ENCODE data around the gene TMEM178A. TPM values are rescaled to one million over a fixed set of nuclear protein-coding genes. Genes with fewer than 3 reads are reported as not detected.

The TMEM178A gene
- polyA plus RNA-seq, 3 donors, result 0.15 TPM; not detected in 2

DNA sequence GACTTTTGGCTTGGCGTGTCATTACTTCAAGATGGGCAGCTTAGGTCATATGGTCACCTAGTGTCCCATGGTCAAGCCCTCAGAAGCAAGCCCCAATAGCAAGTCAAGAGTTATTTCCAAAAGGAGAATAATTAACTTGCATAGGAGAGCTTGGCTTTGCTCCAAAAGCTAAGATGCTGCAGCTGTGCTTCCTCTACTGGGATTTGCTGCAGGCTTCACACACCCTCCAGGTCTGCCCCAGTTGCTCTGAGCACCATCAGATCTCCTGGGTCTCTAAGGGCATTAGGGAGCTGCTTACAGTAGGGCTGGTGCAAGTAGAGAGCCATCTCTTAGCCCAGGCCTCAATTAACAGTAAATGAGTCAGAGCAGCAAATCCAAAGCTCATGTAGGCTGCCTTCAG, 66.8 kb downstream of the TMEM178A start:
- Histone ChIP-seq H4K20me1 (ENCODE audit: insufficient read depth, low read length) (no peaks in the 10 kb centered on the region), H3K9me3 (replicated peaks in 1 of 2; ENCODE audit: control insufficient read depth in 1 of 2, insufficient read depth in 1 of 2, low read length in 2 of 2) (no peaks in the 10 kb centered on the region), H3K4me2 (replicated peaks; ENCODE audit: extremely low read depth, low read length, poor library complexity, severe bottlenecking) (no peak overlapping the region), H2AFZ (ENCODE audit: insufficient read depth, low read depth, low read length, poor library complexity, severe bottlenecking) (no peak overlapping the region), H3K27ac (ENCODE audit: low read depth in 1 of 2, low read length in 2 of 2) (no peak overlapping the region), H3K4me3 (replicated peaks in 1 of 3; ENCODE audit: low read depth in 2 of 3, low read length in 3 of 3) (no peak overlapping the region), H3K79me2 (ENCODE audit: insufficient read depth, low read length) (no peaks in the 10 kb centered on the region), H3K4me1 (ENCODE audit: control insufficient read depth in 1 of 2, insufficient read depth in 2 of 2, low read length in 2 of 2) (no peaks in the 10 kb centered on the region), H3K27me3 (ENCODE audit: control insufficient read depth in 2 of 2, insufficient read depth in 2 of 2, low read length in 2 of 2) (no peaks in the 10 kb centered on the region), H3K9ac (ENCODE audit: insufficient read depth, low read length, poor library complexity, severe bottlenecking) (no peak overlapping the region), H3K36me3 (replicated peaks in 1 of 2; ENCODE audit: control insufficient read depth in 1 of 2, insufficient read depth in 2 of 2, low read length in 2 of 2) (peaks cover 21 to 58% of the 10 kb centered on the region in 2 donors)
- peaks cover 34 to 43% of the 10 kb centered on the region in 2 donors for H3K36me3 Mint-ChIP-seq
- DNase-seq, result no peak
- peaks cover 0 to 4% (median 0%) of the 10 kb centered on the region in 7 donors for H3K9me3 Mint-ChIP-seq
- intact Hi-C loops (cut with micrococcal nuclease), result loop anchor here in 1 of 2 donors (10.0 kb wide), 1 partner anchor 358 kb away; no protein-coding TSS in a partner anchor
- H3K27ac Mint-ChIP-seq, result no peak overlapping the region
- H3K4me1 Mint-ChIP-seq, result peaks cover 2% of the 10 kb centered on the region
- WGBS (ENCODE audit: insufficient coverage), result no CpG with 5 or more reads among the region's 1 CpG
- no peak for TF ChIP-seq CTCF (IDR thresholded peaks at IDR 0.05)
- H3K27me3 Mint-ChIP-seq (ENCODE audit: low read depth in 3 of 3), result peaks cover 0 to 1% (median 0%) of the 10 kb centered on the region in 3 donors
- H3K4me3 Mint-ChIP-seq, result no peak overlapping the region

- peaks cover 24 to 65% of the 10 kb centered on the region in 2 donors for H3K36me3 ChIP-seq (replicated peaks in 1 of 2; ENCODE audit: control insufficient read depth in 1 of 2, insufficient read depth in 2 of 2, low read length in 2 of 2)
- no peak overlapping the region for H3K27ac ChIP-seq (ENCODE audit: low read depth in 1 of 2, low read length in 2 of 2)
- Mint-ChIP-seq H3K9me3 (peaks cover 0 to 4% (median 0%) of the 10 kb centered on the region in 7 donors), H3K27me3 (ENCODE audit: low read depth in 3 of 3) (peaks cover 0 to 1% (median 0%) of the 10 kb centered on the region in 3 donors), H3K4me1 (peaks cover under 1% of the 10 kb centered on the region), H3K27ac (no peak overlapping the region), H3K36me3 (peaks cover 40 to 50% of the 10 kb centered on the region in 2 donors), H3K4me3 (no peak overlapping the region)
- no peaks in the 10 kb centered on the region for H3K4me1 ChIP-seq (ENCODE audit: control insufficient read depth in 1 of 2, insufficient read depth in 2 of 2, low read length in 2 of 2)
- no peaks in the 10 kb centered on the region for H3K9me3 ChIP-seq (replicated peaks in 1 of 2; ENCODE audit: control insufficient read depth in 1 of 2, insufficient read depth in 1 of 2, low read length in 2 of 2)
- H2AFZ ChIP-seq (ENCODE audit: insufficient read depth, low read depth, low read length, poor library complexity, severe bottlenecking), result no peak overlapping the region
- intact Hi-C loops (cut with micrococcal nuclease), result loop anchor here in 1 of 2 donors (10.0 kb wide), 1 partner anchor 358 kb away; no protein-coding TSS in a partner anchor
- no peak for DNase-seq
- no peak overlapping the region for H3K4me3 ChIP-seq (replicated peaks in 1 of 3; ENCODE audit: low read depth in 2 of 3, low read length in 3 of 3)
- WGBS (ENCODE audit: insufficient coverage), result 100% methylated on average over 4 of the region's 10 CpGs
- no peak overlapping the region for H3K4me2 ChIP-seq (replicated peaks; ENCODE audit: extremely low read depth, low read length, poor library complexity, severe bottlenecking)
- TF ChIP-seq CTCF (IDR thresholded peaks at IDR 0.05), result no peak
- H3K79me2 ChIP-seq (ENCODE audit: insufficient read depth, low read length), result no peaks in the 10 kb centered on the region
- no peaks in the 10 kb centered on the region for H4K20me1 ChIP-seq (ENCODE audit: insufficient read depth, low read length)
- H3K27me3 ChIP-seq (ENCODE audit: control insufficient read depth in 2 of 2, insufficient read depth in 2 of 2, low read length in 2 of 2), result no peaks in the 10 kb centered on the region
- H3K9ac ChIP-seq (ENCODE audit: insufficient read depth, low read length, poor library complexity, severe bottlenecking), result no peak overlapping the region
Observed at GRCh38 chr2:39733070-39733674, 67.5 kb downstream of the TMEM178A start.
